Naive thymus-derived CD8-positive, alpha-beta T cell (primary cell): ENCODE results near the gene SHFL. TPM values are rescaled to one million over a fixed set of nuclear protein-coding genes. Genes with fewer than 3 reads are reported as not detected.
A peak's percentile ranks its signal among the peaks of the same experiment; 100 is the strongest.

Experiments used
- ATAC-seq, 2 donors: fragments of 150-1000 bp; cut with Tn5 transposase in 1 of 2; sonication (Bioruptor Pico), chemical (Tn5 transposase) in 1 of 2; 1 replicate in 1 of 2; 2 replicates in 1 of 2; pipeline ENCODE4 v1.10.0; 2021; ENCODE audit warnings: mild to moderate bottlenecking in 2 of 2, moderate library complexity in 2 of 2
- POLR2A ChIA-PET: fragments of 350-600 bp; sonication (Branson Sonifier 250); formaldehyde crosslinking; loops from one replicate; lab custom pipeline; 2021; ENCODE audit warnings: antibody characterized with exemption; lab: Charles Lee
- DNase-seq, 10 donors: peaks; one replicate each; pipeline versions ENCODE4 v3.0.0 to v3.0.0-alpha.2; 2020 to 2022
- H3K27ac Mint-ChIP-seq, 10 donors: one replicate each; pipeline ENCODE4 v1.8.0; 2020 to 2022; ENCODE audit warnings: mild to moderate bottlenecking in 10 of 10, mixed read lengths in 10 of 10, moderate library complexity in 4 of 10, inconsistent platforms in 1 of 10
- H3K27me3 Mint-ChIP-seq, 5 donors: one replicate each; pipeline ENCODE4 v1.8.0; 2021 to 2022; ENCODE audit warnings: mixed read lengths in 5 of 5
- H3K36me3 Mint-ChIP-seq, 3 donors: one replicate each; pipeline ENCODE4 v1.8.0; 2020 to 2022; ENCODE audit warnings: mixed read lengths in 3 of 3, mild to moderate bottlenecking in 2 of 3, inconsistent platforms in 1 of 3
- H3K4me1 Mint-ChIP-seq, 4 donors: one replicate each; pipeline ENCODE4 v1.8.0; 2021 to 2022; ENCODE audit warnings: mixed read lengths in 4 of 4
- H3K4me3 Mint-ChIP-seq, 10 donors: one replicate each; pipeline ENCODE4 v1.8.0; 2020 to 2022; ENCODE audit warnings: mild to moderate bottlenecking in 10 of 10, mixed read lengths in 10 of 10, moderate library complexity in 6 of 10, inconsistent platforms in 1 of 10
- H3K9me3 Mint-ChIP-seq, 9 donors: one replicate each; pipeline ENCODE4 v1.8.0; 2020 to 2022; ENCODE audit warnings: mixed read lengths in 9 of 9, mild to moderate bottlenecking in 3 of 9, inconsistent platforms in 1 of 9, moderate library complexity in 1 of 9
- microRNA-seq: library from miRNA; unstranded; fragments of <30 nt; microRNA quantifications from one replicate; pipeline ENCODE4 v1.2.0, GENCODE V29; 2022; ENCODE audit warnings: borderline microRNAs expressed
- polyA plus RNA-seq, 3 donors: library from polyadenylated mRNA; unstranded; fragments of 300-500 nt; fragmentation: Illumina TruSeq; gene quantifications; one replicate each; pipeline ENCODE4 v1.2.3, GENCODE V29; 2021
- total RNA-seq, 8 experiments: library from RNA in 2 of 8; stranded (reverse) in 2 of 8; gene quantifications; one replicate each; pipeline ENCODE4 v1.2.3 and lab custom pipeline; 2021 to 2026

Gene SHFL
- total and polyA plus RNA-seq, 5 experiments from 2014 or later = 32.0 to 113 (median 51.3) TPM

DNA sequence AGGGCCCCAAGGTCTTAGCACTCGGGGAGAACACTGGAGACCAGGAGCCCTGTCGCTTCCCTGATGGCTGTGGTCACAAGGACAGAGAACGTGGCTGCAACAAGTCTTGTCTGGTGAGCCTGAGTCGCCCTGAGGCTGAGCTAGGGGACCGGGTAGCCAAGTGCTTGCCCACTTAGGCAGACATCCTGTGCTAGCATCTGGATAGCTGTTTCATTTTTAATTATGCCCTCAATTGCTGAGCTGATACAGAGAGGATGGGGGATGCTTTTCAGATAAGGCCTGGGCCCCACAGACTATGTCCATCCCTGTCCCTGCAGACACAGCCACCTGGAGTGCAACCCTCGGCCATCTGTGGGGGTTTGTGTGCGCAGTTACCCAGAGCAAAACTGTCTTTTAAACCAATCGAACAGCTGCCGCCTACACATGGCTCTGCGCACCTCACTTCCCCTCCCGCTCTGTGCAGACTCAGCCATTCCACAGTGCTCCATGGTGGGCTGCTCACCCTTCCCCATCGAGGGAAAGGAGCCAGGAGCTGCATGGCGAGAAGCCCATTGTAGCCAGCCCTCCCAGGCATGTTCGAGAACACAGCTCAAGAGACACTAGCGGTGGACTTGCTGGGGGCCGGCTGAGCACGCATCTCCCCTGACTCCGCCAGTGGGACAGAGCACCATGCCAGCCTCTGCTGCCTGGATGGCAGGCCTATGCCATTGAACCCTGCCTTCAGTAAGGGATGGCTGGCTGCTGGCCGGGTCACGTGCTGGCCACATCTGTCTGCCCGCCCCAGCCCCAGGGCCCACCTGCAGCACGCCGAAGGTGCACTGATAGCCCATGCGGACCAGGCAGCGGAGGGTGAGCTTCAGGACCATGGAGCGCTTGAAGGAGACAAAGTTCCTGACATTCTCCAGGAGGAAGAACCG lies 53.0 kb downstream of the SHFL start:
- Mint-ChIP-seq H3K27ac (peak overlapping the region in 8 of 10 donors; percentile 35 to 83 (median 70)), H3K27me3 (no peaks in the 10 kb centered on the region), H3K4me1 (peaks cover 6 to 51% (median 30%) of the 10 kb centered on the region in 4 donors), H3K9me3 (no peaks in the 10 kb centered on the region), H3K4me3 (no peak overlapping the region), H3K36me3 (peaks cover 5 to 65% (median 24%) of the 10 kb centered on the region in 3 donors)
- POLR2A ChIA-PET = interaction anchor here (0.5 to 9.5 kb wide), 7 partner anchors 21 to 43 kb away, joined by 3 to 116 read pairs (median 3); partner anchors contain the start of gene EIF3G
- DNase-seq = no peak
- ATAC-seq = no peak

DNA sequence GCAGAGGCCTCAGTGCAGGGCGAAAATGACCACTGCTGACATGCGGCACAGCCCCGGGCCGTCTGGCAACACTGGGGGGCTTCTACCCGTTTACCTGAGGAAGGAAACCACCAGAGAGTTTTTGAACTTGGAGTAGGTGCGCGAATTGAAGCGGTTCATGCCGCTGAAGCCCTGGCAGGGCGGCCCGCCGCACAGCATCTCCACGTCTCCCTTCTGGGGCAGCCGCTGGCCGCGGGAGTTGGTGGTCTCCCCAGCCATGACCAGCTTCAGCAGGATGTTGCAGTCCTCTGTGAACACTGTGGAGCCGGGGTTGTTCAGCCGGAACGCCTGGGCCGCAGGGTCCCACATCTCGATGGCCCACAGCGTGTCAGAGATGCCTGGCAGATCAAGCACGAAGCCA lies 53.8 kb downstream of the SHFL start:
- Mint-ChIP-seq H3K4me3 (no peak overlapping the region), H3K27ac (peak overlapping the region in 5 of 10 donors; percentile 12 to 83 (median 55)), H3K27me3 (no peaks in the 10 kb centered on the region), H3K9me3 (no peaks in the 10 kb centered on the region), H3K36me3 (peaks cover 5 to 64% (median 25%) of the 10 kb centered on the region in 3 donors), H3K4me1 (peaks cover 6 to 59% (median 33%) of the 10 kb centered on the region in 4 donors)
- no peak for ATAC-seq
- POLR2A ChIA-PET = interaction anchor here (1.5 to 9.5 kb wide), 2 partner anchors 21 to 44 kb away, joined by 3 to 116 read pairs; partner anchors contain the start of gene EIF3G
- DNase-seq = no peak

DNA sequence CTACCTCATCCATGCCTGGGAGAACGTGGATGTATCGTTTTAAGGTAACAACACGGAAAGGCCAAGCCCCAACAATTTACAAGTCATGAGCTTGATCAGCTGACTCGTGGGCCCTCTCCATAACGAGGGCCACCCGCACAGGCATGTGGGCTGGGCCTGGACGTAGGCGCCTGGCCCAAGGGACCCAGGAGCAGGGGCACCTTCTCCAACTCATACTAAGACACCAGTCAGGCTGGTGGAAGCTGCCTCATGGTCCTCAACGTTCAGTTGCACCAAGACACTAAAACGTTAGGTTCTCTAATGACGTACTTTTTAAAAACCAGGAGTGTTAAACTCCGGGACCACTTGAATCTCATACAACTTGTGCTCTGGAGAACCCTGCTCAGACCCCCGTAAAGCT lies 55.4 kb downstream of the SHFL start:
- H3K36me3 Mint-ChIP-seq = peaks cover 5 to 65% (median 36%) of the 10 kb centered on the region in 3 donors
- POLR2A ChIA-PET = interaction anchor here (0.7 to 9.5 kb wide), 7 partner anchors 9 to 45 kb away, joined by 3 to 116 read pairs (median 14); partner anchors contain the start of genes ANGPTL6, EIF3G and P2RY11
- H3K27me3 Mint-ChIP-seq = no peaks in the 10 kb centered on the region
- H3K9me3 Mint-ChIP-seq = no peaks in the 10 kb centered on the region
- no peak for DNase-seq
- peak overlapping the region; percentile 29 to 90 (median 74) for H3K4me3 Mint-ChIP-seq
- H3K27ac Mint-ChIP-seq = peak overlapping the region; percentile 97 to 100 (median 99)
- no peak for ATAC-seq
- peaks cover 8 to 67% (median 34%) of the 10 kb centered on the region in 4 donors for H3K4me1 Mint-ChIP-seq

DNA sequence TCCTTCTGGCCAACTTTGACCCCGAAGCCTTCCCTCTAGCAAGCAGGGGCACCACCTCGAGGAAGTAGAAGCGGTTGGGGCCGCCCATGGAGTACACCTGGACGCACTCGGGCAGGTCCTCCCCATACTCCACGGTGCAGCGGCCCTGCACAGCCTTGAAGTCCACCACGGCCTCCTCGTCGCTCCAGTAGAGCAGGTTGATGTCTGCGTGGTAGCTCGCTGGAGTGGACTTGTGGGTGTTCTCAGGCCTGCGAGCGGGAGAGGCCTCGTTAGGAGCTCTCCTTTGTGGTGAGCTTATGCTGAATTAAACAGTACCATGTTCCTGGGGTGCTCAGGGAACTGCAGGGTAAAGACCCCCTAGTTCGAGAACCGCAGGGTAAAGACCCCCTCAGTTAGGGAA lies 55.9 kb downstream of the SHFL start:
- Mint-ChIP-seq H3K27me3 (no peaks in the 10 kb centered on the region), H3K4me3 (peak overlapping the region; percentile 32 to 90 (median 88)), H3K36me3 (peaks cover 5 to 66% (median 39%) of the 10 kb centered on the region in 3 donors), H3K9me3 (no peaks in the 10 kb centered on the region), H3K27ac (peak overlapping the region; percentile 97 to 100 (median 99)), H3K4me1 (peaks cover 8 to 68% (median 34%) of the 10 kb centered on the region in 4 donors)
- DNase-seq (peak in 1 of 10 donors; percentile 10), ATAC-seq (no peak)
- POLR2A ChIA-PET = interaction anchor here (0.7 to 9.5 kb wide), 13 partner anchors 9 to 307 kb away, joined by 3 to 116 read pairs (median 11); partner anchors contain the start of genes ANGPTL6, DNMT1, EIF3G and P2RY11

Small RNA genes within 50 kb of the gene (microRNA-seq; reads per million reads assigned to microRNA genes)
- not detected for gene MIR5589

Other genes with a start within 250 kb of the SHFL start
- gene OLFM2, start 149.8 kb upstream of the SHFL start, total RNA-seq = 10 to 100 TPM; 14.5 to 14.8 TPM
- gene OLFM2, start 149.8 kb upstream of the SHFL start, polyA plus RNA-seq = 10 to 100 TPM in 2 of 3 donors, 1 to 10 TPM in 1; 6.1 to 12.8 (median 11.2) TPM
- gene COL5A3, start 75.8 kb upstream of the SHFL start, total RNA-seq = not detected
- not detected for gene COL5A3, start 75.8 kb upstream of the SHFL start, polyA plus RNA-seq
- gene RDH8, start 72.8 kb upstream of the SHFL start, total RNA-seq = not detected
- not detected for gene RDH8, start 72.8 kb upstream of the SHFL start, polyA plus RNA-seq
- 1 to 10 TPM; 1.3 to 1.8 TPM for gene ANGPTL6, start 16.4 kb downstream of the SHFL start, total RNA-seq
- under 1 TPM; 0.54 to 0.82 (median 0.65) TPM for gene ANGPTL6, start 16.4 kb downstream of the SHFL start, polyA plus RNA-seq
- 100 to 1,000 TPM; 109 to 122 TPM for gene PPAN, start 20.0 kb downstream of the SHFL start, total RNA-seq
- gene PPAN, start 20.0 kb downstream of the SHFL start, polyA plus RNA-seq = 10 to 100 TPM; 15.7 to 42.7 (median 25.8) TPM
- gene P2RY11, start 25.4 kb downstream of the SHFL start, total RNA-seq = 10 to 100 TPM; 61.4 to 68.0 TPM
- 1 to 10 TPM; 2.2 to 4.2 (median 2.9) TPM for gene P2RY11, start 25.4 kb downstream of the SHFL start, polyA plus RNA-seq
- 100 to 1,000 TPM; 363 to 378 TPM for gene EIF3G, start 33.6 kb downstream of the SHFL start, total RNA-seq
- 100 to 1,000 TPM; 226 to 282 (median 269) TPM for gene EIF3G, start 33.6 kb downstream of the SHFL start, polyA plus RNA-seq
- gene DNMT1, start 108.6 kb downstream of the SHFL start, total RNA-seq = 100 to 1,000 TPM; 228 to 231 TPM
- gene DNMT1, start 108.6 kb downstream of the SHFL start, polyA plus RNA-seq = 100 to 1,000 TPM in 2 of 3 donors, 10 to 100 TPM in 1; 93.7 to 146 (median 142) TPM
- gene S1PR2, start 145.0 kb downstream of the SHFL start, total RNA-seq = 1 to 10 TPM; 3.0 TPM
- gene S1PR2, start 145.0 kb downstream of the SHFL start, polyA plus RNA-seq = under 1 TPM; 0.18 to 0.60 (median 0.48) TPM
- gene MRPL4, start 165.9 kb downstream of the SHFL start, total RNA-seq = 10 to 100 TPM; 47.9 to 50.8 TPM
- 10 to 100 TPM; 25.3 to 50.6 (median 31.3) TPM for gene MRPL4, start 165.9 kb downstream of the SHFL start, polyA plus RNA-seq
- 1 to 10 TPM; 1.9 to 2.0 TPM for gene ICAM1, start 184.8 kb downstream of the SHFL start, total RNA-seq
- gene ICAM1, start 184.8 kb downstream of the SHFL start, polyA plus RNA-seq = 1 to 10 TPM; 1.2 to 3.9 (median 2.8) TPM
- gene ICAM4, start 200.6 kb downstream of the SHFL start, total RNA-seq = under 1 TPM in 1 of 2 experiments, not detected in 1; 0.57 TPM
- under 1 TPM in 2 of 3 donors, not detected in 1; 0.22 to 0.42 TPM for gene ICAM4, start 200.6 kb downstream of the SHFL start, polyA plus RNA-seq
- not detected for gene ICAM5, start 203.6 kb downstream of the SHFL start, total RNA-seq
- not detected for gene ICAM5, start 203.6 kb downstream of the SHFL start, polyA plus RNA-seq
- 10 to 100 TPM; 10.0 to 12.2 TPM for gene ZGLP1, start 223.5 kb downstream of the SHFL start, total RNA-seq
- under 1 TPM in 1 of 3 donors, not detected in 2; 0.27 TPM for gene ZGLP1, start 223.5 kb downstream of the SHFL start, polyA plus RNA-seq
- gene FDX2, start 229.7 kb downstream of the SHFL start, total RNA-seq = 10 to 100 TPM; 11.9 to 14.9 TPM
- 10 to 100 TPM; 14.3 to 26.7 (median 18.4) TPM for gene FDX2, start 229.7 kb downstream of the SHFL start, polyA plus RNA-seq
- gene RAVER1, start 247.2 kb downstream of the SHFL start, total RNA-seq = 10 to 100 TPM; 52.1 to 55.8 TPM
- gene RAVER1, start 247.2 kb downstream of the SHFL start, polyA plus RNA-seq = 10 to 100 TPM; 11.2 to 23.6 (median 17.5) TPM